ENCODE results near the gene ZNF865. TPM values are rescaled to one million over a fixed set of nuclear protein-coding genes. Genes with fewer than 3 reads are reported as not detected.

ZNF865 gene
- total RNA-seq, 1 experiment from 2014 or later, result 21.7 TPM

- POLR2A ChIA-PET, result interaction anchor here (0.6 to 1.6 kb wide), 7 partner anchors 13 to 723 kb away, joined by 3 to 9 read pairs (median 3); partner anchors contain the start of gene FIZ1
- DNase-seq (ENCODE audit: low spot score) (peak; percentile 96), ATAC-seq (peak; percentile 39)
- peak within 1 kb of the TSS; percentile 93 for H3K4me3 Mint-ChIP-seq
- peaks cover 15% of the 10 kb centered on the region for H3K36me3 Mint-ChIP-seq
- H3K4me1 Mint-ChIP-seq, result peaks cover 40% of the 10 kb centered on the region
- peak within 1 kb of the TSS; percentile 98 for H3K27ac Mint-ChIP-seq
- H3K9me3 Mint-ChIP-seq, result no peaks in the 10 kb centered on the region
- CTCF ChIA-PET, result interaction anchor here (0.5 to 1.6 kb wide), 46 partner anchors 10 to 1192 kb away, joined by 3 to 57 read pairs (median 4); partner anchors contain the start of genes CDC42EP5, DNAAF3, FIZ1 and NAT14
- peaks cover 3% of the 10 kb centered on the region; the same call in 1 of the 2 replicates for H3K27me3 Mint-ChIP-seq (ENCODE audit: low read depth)
- TF ChIP-seq NFE2L1 (CRISPR knock-in tag; IDR thresholded peaks at IDR 0.05), result no peak
- TF ChIP-seq NFYB (CRISPR knock-in tag; conservative IDR thresholded peaks at IDR 0.05; ENCODE audit: low read depth), result no peak
- peak; percentile 64; the same call in 1 of the 2 replicates for TF ChIP-seq TEAD1 (CRISPR knock-in tag; IDR thresholded peaks at IDR 0.05)
- TF ChIP-seq EMX1 (CRISPR knock-in tag; IDR thresholded peaks at IDR 0.05), result no peak
- no peak for TF ChIP-seq STAT6 (CRISPR knock-in tag; conservative IDR thresholded peaks at IDR 0.05; ENCODE audit: low read depth)
- TF ChIP-seq ZNF138 (CRISPR knock-in tag; conservative IDR thresholded peaks at IDR 0.05), result no peak; the same call in 1 of the 2 replicates
- no peak for TF ChIP-seq GTF2I (CRISPR knock-in tag; conservative IDR thresholded peaks at IDR 0.05)
- TF ChIP-seq USF1 (CRISPR knock-in tag; IDR thresholded peaks at IDR 0.05), result peak; percentile 86
- TF ChIP-seq RELA (CRISPR knock-in tag; IDR thresholded peaks at IDR 0.05; ENCODE audit: borderline replicate concordance), result no peak
- no peak for TF ChIP-seq E2F4 (CRISPR knock-in tag; IDR thresholded peaks at IDR 0.05; ENCODE audit: borderline replicate concordance, low read depth)
- TF ChIP-seq FOXP1 (CRISPR knock-in tag; IDR thresholded peaks at IDR 0.05; ENCODE audit: borderline replicate concordance), result no peak; the same call in 1 of the 2 replicates
- no peak for TF ChIP-seq IRF2 (CRISPR knock-in tag; IDR thresholded peaks at IDR 0.05; ENCODE audit: borderline replicate concordance, low read depth)
- no peak for TF ChIP-seq ZSCAN18 (CRISPR knock-in tag; IDR thresholded peaks at IDR 0.05)
- no peak for TF ChIP-seq CREB1 (CRISPR knock-in tag; IDR thresholded peaks at IDR 0.05)
- TF ChIP-seq MXD4 (CRISPR knock-in tag; IDR thresholded peaks at IDR 0.05; ENCODE audit: borderline replicate concordance), result no peak
- no peak for TF ChIP-seq MLX (CRISPR knock-in tag; IDR thresholded peaks at IDR 0.05)
- peak; percentile 39; the same call in 1 of the 2 replicates for TF ChIP-seq KAT7 (CRISPR knock-in tag; IDR thresholded peaks at IDR 0.05; ENCODE audit: borderline replicate concordance)
- no peak for TF ChIP-seq RORB (CRISPR knock-in tag; IDR thresholded peaks at IDR 0.05)
- peak; percentile 92 for TF ChIP-seq E2F5 (CRISPR knock-in tag; IDR thresholded peaks at IDR 0.05)
- peak; percentile 66 for TF ChIP-seq FOXP4 (CRISPR knock-in tag; IDR thresholded peaks at IDR 0.05)
- TF ChIP-seq NR1H2 (CRISPR knock-in tag; IDR thresholded peaks at IDR 0.05), result no peak
- peak; percentile 48 for TF ChIP-seq SP1 (CRISPR knock-in tag; conservative IDR thresholded peaks at IDR 0.05)
- 0 out of 2 replicates have a peak, but pooled peaks have one; percentile 26 for TF ChIP-seq SMAD3 (CRISPR knock-in tag; IDR thresholded peaks at IDR 0.05; ENCODE audit: borderline replicate concordance)
- TF ChIP-seq, protein P1, sequence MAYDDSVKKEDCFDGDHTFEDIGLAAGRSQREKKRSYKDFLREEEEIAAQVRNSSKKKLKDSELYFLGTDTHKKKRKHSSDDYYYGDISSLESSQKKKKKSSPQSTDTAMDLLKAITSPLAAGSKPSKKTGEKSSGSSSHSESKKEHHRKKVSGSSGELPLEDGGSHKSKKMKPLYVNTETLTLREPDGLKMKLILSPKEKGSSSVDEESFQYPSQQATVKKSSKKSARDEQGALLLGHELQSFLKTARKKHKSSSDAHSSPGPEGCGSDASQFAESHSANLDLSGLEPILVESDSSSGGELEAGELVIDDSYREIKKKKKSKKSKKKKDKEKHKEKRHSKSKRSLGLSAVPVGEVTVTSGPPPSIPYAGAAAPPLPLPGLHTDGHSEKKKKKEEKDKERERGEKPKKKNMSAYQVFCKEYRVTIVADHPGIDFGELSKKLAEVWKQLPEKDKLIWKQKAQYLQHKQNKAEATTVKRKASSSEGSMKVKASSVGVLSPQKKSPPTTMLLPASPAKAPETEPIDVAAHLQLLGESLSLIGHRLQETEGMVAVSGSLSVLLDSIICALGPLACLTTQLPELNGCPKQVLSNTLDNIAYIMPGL (CRISPR knock-in tag; IDR thresholded peaks at IDR 0.05), result peak; percentile 82; the same call in 1 of the 2 replicates
- no peak; the same call in 1 of the 2 replicates for TF ChIP-seq MYBL2 (CRISPR knock-in tag; IDR thresholded peaks at IDR 0.05)
- TF ChIP-seq SMAD4 (CRISPR knock-in tag; IDR thresholded peaks at IDR 0.05), result no peak
These were observed 49.6 kb downstream of the ZNF865 start, which contains the start of gene U2AF2 for GRCh38 chr19:55654868-55655647. Gene U2AF2 (plus strand): TSS chr19:55655035. CDS start chr19:55655105, 70 bp downstream.
